Measurements from ENCODE around the gene PLLP.

Gene PLLP, protein sequence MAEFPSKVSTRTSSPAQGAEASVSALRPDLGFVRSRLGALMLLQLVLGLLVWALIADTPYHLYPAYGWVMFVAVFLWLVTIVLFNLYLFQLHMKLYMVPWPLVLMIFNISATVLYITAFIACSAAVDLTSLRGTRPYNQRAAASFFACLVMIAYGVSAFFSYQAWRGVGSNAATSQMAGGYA

DNA sequence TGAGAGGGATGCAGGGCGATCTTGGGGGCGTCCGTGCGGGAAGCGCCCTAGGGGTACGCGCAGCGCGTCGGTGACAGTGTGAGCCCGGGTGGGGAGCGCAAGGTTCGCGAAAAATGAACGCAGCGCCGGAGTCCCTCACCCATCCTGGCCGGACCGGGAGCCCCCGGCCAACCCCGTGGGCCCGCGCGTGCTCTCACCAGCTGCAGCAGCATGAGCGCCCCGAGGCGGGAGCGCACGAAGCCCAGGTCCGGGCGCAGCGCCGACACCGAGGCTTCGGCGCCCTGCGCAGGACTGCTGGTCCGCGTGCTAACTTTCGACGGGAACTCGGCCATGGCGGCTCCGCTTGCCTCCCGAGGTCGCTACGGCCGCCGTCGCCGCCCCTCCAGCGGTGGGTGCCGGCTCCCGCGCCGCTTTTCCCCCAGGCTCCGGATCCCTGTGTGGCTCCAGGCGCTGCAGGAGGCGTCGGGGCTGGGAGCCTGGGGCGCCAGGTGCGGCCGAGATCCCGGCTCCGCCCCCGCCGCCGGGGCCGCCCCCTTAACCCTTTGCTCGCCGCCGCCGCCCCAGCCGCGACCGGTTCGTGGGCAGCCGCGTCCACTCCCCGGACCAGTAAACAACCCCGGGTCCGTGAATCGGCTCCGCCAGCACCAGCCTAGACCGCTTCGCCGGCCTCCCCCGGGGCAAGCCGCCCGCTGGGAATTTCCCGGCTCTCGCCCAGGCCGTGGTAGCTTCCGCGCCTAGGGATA is at the start of gene PLLP:
Gene PLLP (minus strand): TSS at position 464 of the 743 bp plus-strand sequence. CDS start 132 bp downstream, at position 332.
- DNase-seq = peak; percentile 42

DNA sequence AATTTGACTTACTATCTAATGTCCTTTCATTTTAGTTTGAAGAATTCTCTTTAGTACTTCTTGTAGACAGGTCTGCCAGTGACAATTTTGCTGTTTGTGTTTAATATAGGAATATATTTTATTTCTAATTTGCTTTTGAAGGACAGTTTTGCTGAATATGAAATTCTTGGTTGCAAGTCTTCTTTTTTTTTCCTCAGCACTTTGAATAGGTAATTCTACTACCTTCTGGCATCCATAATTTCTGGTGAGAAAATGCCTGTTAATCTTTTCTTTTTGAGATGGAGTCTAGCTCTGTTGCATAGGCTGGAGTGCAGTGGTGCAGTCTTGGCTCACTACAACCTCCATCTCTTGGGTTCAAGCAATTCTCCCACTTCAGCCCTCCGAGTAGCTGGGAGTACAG is 48.9 kb upstream of the PLLP start:
- no peak for DNase-seq

DNA sequence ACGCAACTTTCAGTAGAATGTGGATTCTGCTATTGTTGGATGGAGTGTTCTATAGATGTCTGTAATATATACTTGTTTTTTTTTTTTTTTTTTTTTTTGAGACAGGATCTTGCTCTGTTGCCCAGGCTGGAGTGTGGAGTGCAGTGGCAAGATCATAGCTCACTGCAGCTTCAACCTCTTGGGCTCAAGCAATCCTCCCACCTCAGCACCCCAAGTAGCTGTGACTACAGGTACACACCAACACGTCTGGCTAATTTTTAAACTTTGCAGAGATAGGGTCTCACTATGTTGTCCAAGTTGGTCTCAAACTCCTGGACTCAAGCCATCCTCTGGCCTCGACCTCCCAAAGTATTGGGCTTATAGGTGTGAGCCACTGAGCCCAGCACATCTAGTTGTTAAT is 46.9 kb upstream of the PLLP start:
- DNase-seq = no peak

DNA sequence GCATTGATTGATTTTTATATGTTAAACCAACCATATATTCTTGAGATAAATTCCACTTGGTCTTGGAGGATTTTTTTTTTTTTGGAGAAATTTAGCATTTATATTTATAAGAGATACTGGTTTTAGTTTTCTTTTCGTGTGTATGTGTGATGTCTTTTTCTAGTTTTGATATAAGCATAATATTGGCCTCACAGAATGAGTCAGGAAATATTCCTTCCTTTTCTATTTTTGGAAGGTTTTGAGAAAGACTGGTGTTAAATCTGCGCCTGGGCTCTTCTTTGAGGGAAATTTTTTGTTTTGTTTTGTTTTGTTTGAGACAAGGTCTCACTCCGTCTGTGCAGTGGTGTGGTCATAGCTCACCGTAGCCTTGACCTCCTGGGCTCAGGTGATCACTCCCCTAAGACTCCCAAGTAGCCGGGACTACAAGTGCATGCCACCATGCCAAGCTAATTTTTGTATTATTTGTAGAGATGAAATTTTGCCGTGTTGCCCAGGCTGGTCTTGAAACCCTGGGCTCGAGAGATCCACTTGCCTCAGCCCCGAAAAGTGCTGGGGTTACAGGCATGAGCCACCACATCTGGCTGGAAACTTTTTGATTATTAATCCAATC is 45.4 kb upstream of the PLLP start:
- DNase-seq = no peak

DNA sequence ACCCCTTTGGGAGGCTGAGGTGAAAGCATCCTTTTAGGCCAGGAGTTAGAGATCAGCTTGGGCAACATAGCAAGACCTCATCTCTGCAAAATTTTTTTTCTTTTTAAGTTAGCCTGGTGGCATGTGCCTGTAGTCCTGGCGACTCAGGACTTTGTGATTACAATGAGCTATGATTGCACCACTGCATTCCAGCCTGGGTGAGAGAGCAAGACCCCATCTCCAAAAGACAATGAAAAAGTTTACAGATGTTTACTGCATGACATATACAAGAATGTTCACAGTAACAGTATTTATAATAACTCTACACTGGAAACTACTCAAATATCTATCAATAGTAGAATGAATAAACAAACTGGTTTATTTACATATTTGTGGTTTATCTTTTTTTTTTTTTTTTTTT is 41.0 kb upstream of the PLLP start:
- DNase-seq = no peak

DNA sequence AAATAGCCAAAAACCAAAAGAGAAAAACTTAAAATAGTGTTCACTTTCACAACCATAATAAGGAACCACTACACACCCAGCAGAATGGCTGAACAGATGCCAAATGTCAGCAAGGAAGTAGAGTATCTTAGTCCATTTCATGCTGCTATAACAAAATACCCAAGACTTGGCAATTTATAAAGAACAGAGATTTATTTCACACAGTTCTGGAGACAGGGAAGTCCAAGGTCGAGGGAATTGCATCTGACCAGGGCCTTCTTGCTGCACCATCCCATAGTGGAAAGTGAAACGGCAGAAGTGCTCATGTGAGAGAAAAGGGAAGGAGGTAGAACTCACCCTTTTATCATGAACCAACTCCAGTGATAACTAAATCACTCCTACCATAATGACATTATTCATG is 40.3 kb upstream of the PLLP start:
- DNase-seq = no peak

DNA sequence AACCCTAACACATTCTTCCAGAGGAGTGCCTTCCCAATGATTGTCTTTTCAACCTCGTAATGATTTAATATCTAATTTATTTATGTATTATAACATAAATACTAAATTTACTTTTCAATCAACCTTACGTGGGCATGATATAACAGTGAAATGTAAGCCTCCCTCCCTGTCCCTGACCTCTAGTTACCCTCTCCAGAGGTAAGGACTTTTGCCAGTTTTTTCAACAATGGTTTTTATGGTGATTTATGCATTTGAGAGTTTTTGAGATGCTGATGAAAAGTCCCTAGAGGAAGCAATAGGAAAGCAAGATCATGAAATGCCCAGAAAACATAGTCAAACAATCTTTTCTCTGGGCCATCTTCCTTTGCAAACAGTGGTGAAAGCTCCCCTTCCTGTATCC is 35.2 kb upstream of the PLLP start:
- DNase-seq = no peak

DNA sequence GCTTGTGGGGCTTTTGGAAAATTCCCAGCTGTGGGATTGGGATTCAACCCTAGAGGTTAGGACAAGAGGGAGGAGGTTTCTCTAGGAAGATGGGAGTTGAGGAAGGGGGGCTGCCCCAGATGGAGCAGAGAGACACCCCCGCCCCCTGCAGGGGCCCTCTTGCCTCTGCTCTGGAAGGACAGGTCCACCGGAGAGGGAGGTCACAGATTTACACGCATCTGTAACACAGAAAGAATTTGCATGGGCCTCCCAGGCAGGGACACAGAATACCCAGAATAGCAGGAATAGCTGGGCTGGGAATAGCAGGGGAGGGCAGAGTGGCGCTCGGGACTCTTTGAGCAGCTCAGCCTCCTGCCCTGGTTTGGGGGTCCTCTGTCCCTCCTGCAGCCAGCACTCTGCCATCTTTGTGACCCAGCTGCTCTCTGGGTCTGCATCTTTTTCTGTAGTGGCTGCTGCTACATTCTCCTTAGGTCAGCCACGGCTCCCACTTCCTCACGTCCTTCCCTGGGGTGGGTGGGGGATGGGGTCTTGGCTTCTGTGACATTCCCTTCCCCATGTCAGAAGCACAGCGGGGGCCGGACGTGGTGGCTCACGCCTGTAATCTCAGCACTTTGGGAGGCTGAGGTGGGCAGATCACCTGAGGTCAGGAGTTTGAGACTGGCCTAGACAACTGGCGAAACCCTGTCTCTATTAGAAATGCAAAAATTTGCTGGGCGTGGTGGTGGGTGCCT is 33.9 kb upstream of the PLLP start:
- DNase-seq = no peak

DNA sequence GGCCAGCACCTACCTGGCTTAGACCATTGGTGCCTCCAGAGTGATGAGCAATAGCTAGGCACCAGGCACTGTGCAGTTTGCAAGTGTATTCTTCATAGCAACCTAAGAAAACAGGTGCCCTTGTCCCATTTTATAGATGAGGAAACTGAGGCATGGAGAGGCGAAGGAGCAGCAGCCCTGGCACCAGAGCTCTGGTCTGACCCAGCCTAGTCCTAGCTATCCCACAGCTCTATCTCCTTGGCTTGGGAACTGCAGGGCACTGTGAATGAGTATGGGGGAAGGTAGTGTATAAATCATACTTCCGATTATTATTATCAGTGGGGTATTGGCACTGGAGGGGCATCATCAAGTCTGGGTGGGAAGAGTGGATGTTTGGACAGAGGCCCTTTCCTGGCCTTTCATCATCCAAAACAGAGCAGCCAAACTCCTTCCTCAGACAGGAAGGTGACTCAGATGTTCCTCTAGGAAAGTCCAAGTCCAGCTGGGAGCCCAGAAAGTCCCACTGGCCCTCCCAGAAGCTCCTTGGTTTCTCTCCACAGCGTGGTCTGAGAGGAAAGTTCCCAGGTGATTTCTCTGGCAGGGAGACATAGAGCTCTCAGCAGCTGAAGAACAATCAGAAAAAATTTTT is 32.0 kb upstream of the PLLP start:
- DNase-seq = no peak

DNA sequence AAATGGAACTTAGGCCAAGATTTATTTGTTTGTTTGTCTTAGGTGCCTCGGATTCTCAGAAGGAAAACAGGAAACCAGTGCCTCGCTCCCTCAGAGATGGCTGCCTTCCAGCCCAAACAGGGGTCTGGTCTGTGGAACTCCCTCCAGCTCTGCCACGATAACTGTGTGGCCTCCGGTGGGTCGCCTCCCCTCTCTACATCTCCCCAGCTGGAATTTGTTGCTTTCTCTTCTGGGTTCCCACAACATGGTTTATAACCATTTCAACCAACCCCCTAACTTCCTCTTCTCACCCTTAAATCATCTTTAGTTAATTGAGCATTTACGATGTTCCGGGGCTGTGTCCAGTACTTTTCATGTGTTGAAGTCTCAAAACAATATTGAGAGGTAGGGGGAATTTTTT is 30.9 kb upstream of the PLLP start:
- DNase-seq = no peak

DNA sequence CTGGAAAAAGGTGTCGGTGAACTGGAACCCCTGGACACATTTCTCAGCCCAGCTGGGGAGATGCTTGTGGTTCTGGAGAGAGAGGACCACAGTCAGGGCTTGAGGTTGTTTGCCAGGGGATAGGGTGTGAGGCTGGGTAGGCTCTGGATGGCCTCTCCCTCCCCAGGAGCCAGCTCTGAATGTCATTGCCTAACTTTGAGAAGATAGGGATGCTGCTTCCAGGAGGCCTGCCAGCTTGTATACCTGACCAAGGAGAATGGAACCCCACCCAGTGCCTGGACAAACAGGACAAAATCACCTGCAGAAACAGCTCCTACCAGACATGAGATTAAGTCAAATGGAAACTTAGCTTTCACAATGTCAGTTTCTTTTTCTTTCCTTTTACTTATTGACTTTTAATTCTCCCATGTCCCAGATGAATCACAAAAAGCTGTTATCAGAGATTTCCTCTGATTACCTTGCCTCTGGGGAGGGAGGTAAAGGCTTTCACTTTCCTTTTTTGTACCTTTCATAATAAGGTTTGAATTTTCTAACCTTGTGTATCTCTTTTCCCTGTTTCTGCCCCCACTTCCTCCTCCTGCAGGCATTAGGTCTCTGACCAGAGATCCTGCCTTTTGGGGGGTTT is 29.8 kb upstream of the PLLP start:
- no peak for DNase-seq

DNA sequence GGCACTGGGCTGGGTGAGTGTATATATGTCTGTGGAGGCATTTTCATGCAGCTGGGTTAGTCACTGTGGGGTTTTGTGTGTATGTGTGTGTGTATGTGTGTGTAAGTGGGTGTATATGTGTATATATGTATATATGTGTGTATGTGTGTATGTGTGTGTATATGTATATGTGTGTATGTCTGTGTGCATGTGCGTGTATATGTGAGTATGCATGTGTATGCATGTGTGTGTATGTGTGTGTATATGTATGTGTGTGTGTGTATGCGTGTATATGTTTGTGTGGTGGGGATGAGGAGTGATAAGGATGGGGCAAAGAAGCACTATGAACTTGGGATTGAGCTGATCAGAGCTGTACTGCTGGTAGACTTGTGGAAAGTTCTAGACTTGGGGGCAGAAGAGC is 29.0 kb upstream of the PLLP start:
- no peak for DNase-seq

DNA sequence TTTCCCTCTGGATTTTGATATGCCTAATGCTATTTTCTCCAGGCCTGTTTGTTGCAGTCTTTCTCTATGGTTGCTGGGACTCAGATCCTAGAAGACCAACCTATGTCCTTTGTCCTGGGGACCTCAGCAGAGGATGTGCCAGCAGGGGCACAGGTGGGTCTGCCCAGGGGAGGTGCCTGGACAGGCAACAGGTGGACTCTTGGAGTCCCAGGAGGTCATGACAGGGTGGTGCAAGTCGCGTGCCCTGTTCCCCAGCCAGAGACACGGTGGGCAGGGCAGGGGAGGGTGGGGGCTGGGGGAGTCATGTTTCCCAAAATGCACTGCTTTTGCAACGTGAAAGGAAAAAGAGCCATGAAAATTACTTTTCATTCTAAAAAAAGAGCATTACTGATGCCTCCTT is 26.3 kb upstream of the PLLP start:
- DNase-seq = no peak

DNA sequence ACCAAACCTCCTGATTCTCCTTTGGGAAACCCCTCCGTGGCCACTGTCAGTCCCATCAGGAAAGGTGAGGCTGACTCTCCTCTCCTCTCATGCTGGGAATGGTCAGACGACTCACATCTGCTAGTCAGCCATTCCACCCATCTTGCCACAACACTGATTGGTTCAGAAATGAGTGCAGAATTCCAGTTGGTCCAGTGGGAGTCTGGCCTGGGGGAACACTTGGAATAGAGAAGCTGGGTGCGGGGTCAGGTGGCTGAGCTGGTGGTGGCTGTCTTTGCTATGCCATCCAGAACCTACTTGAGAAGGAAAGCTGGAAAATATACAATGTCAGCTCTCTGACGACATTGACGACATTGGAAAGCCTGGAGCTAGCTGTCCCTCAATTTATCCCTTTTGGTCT is 23.6 kb upstream of the PLLP start:
- DNase-seq = no peak

DNA sequence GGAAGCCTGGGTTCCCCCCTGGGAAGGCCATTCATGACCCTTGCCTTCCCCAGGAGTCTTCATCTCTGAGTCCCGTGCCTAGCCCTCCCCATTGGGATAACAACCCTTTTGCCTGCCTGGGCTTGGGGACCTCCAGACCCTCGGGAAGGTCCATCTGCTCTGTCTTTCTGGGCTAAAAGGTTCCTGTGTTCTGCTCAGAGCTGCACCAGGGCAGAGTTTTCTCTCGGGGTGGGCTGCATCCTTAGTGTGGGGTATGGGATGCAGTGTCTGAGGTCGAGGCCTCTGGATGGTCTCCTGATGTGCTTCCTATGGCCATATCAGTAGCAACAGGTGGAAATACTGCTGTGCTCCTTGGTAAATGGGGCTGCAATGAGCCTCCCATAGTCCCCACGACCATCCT is 22.9 kb upstream of the PLLP start:
- no peak for DNase-seq

DNA sequence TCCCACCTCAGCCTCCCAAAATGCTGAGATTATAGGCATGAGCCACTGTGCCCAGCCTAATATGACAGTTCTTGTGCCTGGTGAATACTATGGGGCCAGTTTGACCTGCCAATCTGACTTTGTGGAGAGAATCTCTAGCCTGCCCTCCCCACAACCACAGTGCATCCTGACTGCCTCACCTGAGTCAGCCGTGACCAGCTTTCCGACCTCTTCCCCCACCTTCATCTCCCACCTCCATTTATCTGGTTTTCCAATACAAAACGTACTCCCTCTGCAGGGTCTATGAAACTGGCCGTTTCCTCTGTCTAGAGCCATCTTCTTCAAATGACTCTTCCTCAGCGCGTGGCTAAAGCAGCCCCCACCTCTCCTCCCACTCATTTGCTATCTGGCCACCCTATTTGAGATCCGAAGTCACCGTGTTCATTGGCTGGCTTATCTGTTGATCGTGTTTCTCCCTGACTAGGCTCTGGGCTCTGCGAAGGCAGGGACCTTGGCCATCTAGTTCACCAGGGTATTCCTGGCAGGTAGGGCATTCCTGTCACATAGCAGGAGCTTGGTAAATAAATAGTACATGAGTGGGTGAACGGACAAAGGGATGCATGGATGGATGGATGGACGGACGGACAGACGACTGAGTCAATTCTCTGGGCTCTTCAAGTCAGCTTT is 22.3 kb upstream of the PLLP start:
- no peak for DNase-seq

DNA sequence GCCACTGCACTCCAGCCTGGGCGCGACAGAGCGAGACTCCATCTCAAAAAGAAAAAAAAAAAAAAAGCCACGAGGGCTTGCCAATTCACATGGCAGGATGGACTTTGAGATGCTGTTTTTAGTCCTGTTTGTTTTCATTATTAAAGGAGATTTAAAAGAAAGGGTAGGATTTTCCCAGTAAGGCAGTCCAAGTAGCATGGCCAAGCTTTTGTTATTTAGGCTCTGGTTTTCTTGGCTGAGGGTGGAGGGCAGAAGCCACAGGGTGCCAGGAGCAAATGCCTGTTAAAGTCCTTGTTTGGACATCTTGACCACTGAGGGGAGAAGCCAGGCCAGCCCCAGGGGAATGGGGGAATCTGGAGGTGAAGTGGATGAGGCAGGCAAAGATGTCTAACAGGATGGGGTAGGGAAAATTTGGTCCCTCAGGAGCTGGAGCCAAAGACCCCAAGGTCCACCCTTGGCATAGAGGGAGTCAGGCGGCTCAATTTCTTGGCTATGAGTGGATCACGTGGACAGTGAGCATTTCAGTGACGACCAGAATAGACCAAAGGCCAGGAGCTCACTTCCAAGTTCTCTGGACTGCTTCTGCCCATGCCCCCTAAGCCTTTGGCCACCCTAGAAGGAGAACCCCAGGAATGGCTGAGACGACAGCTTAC is 20.8 kb upstream of the PLLP start:
- no peak for DNase-seq

DNA sequence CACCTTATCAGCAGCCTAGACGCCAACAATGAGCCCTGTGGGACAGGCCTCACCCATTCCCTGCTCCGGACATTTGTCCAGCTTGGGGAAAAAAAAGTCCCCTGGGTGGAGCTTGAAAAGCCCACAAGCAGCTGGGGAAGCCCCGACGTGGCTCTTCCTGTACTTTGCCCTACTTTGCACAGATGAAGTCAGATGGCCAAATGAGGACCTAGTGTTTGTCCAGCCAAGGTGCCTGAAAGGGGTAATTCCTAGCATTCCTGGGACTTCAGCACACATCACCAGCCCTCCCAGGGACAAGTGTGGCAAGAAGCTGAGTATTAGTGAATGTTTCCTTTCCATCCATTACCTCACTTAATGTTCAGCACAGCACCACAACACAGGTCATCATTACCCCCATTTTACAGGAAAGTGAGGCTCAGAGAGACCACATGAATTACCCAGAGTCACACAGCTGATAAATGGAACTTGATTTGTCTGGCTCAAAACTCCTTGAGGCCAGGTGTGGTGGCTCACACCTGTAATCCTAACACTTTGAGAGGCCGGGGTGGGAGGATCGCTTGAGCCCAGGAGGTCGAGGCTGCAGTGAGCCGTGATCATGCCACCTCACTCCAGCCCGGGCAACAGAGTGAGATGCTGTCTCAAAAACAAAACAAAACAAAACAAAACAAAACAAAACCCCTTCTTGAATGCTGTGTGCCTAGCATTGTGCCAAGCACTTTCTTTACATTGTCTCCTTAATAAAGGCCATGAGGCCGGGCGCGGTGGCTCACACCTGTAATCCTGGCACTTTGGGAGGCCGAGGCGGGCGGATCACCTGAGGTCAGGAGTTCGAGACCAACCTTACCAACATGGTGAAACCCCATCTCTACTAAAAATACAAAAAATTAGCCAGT is 19.9 kb upstream of the PLLP start:
- no peak for DNase-seq

DNA sequence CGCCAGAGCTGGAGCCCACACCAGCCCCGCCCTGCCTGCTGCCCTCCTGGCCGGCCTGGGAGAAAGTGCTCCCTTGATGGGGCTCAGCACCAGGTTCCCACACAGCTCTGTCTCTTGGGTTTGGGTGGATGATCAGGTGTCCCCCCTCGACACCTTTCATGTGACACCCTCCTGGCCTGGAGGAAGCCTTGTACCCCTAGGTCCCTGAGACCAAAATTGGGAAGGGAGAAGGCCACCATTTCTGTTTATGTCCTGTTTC is 19.4 kb upstream of the PLLP start:
- no peak for DNase-seq

DNA sequence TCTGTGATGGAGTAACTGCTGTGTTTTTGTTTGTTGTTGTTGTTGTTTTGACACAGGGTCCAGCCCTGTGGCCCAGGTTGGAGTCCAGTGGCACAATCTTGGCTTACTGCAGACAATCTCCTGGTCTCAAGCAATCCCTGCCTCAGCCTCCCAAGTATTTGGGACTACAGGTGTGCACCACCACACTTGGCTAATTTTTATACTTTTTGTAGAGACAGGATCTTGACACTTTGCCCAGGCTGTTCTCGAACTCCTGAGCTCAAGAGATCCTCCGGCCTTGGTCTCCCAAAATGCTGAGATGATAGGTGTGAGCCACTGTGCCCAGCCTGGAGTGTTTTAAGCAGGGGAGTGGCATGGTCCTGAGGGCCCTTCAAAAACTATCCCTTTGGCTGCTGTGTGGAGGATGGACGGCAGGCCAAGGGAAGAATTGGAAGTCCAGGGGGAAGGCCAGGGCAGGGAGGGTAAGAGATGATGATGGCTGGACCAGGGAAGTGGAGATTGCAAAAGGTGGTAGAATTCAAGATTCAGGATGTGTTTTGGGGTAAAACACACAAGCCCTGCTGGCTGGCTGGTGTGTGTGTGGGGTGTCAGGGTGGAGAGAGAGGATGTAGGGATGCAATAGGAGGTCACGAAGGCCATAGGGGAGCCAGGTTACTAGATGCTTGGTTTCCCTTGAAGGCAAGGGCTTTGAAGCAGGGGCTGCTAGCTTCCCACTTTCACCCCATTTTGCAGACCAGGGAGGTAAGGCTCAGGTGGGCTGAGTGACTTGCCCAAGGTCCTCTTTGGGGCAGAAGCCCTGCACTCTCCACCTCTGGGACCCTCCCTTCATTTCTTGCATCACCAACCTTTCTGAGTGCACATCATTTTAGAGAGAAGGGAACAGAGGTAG is 18.8 kb upstream of the PLLP start:
- no peak for DNase-seq
